HL-60 (cell line): Measurements from ENCODE around the gene PCGF3.

Source experiments
- DNase-seq, 2 experiments: peaks; one replicate each; pipeline ENCODE4 v3.0.0-alpha.2; 2010 to 2020; ENCODE audit warnings: low read depth in 1 of 2, low spot score in 1 of 2
- H3K27ac ChIP-seq: fragments of 250-450 bp; sonication (Bioruptor Pico); replicated peaks from 2 replicates; pipeline ENCODE4 v1.5.1; 2020; ENCODE audit warnings: mild to moderate bottlenecking, moderate library complexity
- H3K27me3 ChIP-seq: fragments of 250-450 bp; sonication (Bioruptor Pico); 2 replicates; pipeline ENCODE4 v1.5.1; 2021; ENCODE audit warnings: mild to moderate bottlenecking, moderate library complexity; ENCODE audit not compliant: insufficient read depth, poor library complexity, severe bottlenecking
- H3K4me3 ChIP-seq: replicated peaks from 2 replicates; pipeline ENCODE4 v1.5.1; 2011; ENCODE audit warnings: mild to moderate bottlenecking, control low read depth, low read length; ENCODE audit not compliant: insufficient read depth
- GABPA ChIP-seq: IDR thresholded peaks from 2 replicates; pipeline ENCODE4 v1.6.1; 2012; ENCODE audit warnings: low read depth
- POLR2AphosphoS5 ChIP-seq: IDR thresholded peaks from 2 replicates; pipeline ENCODE4 v1.6.1; 2012; ENCODE audit warnings: low read depth
- SPI1 ChIP-seq: IDR thresholded peaks from 2 replicates; pipeline ENCODE4 v1.6.1; 2012; ENCODE audit warnings: low read depth, mild to moderate bottlenecking, borderline replicate concordance
- TF ChIP-seq, protein P1 (sequence below): IDR thresholded peaks from one replicate; pipeline ENCODE4 v1.5.1; 2011; ENCODE audit warnings: low read length, control low read depth, inconsistent platforms; ENCODE audit not compliant: insufficient read depth
- TF ChIP-seq, protein P2 (sequence below): IDR thresholded peaks from 2 replicates; pipeline ENCODE4 v1.6.1; 2012; ENCODE audit warnings: low read depth; ENCODE audit not compliant: insufficient replicate concordance

PCGF3 gene

DNA sequence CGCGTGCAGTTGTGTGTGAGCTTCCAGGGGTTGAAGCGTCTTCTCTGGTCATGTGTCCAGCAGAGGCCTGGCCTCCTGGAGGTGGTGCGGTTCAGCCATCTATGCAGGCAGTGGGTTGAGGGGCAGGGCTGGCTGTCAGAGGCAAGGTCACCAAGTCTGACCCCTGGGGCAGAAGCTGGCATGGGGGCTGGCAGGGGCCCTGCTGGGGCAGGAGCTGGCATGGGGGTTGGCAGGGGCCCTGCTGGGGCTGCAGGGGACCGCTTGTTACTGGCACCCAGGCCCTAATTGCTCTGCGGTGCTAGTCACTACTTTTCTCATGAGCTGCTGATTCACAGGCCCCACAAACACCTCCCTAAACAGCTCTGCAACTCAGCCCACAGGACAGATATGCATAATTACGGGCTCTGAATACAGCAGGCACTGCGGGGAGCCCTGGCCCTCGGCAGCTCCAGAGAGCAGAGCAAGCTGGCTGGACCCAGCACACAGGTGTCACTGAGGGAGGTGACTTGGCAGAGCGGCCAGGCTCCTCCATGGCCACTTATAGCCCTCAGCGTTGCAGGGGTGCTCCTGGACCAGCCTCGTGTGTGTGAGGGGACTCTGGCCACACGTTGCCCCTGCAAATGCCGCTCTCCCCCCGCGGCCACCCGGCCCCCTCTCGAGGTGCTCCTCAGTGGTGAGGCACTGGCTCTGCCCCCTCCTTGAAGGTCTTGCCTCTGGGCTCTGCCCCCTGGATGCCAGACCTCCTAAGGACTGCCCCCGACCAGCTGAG is 87.6 kb downstream of the PCGF3 start:
- no peak overlapping the region for H3K27ac ChIP-seq
- no peak for DNase-seq
- no peak overlapping the region for H3K4me3 ChIP-seq
- peaks cover 55% of the 10 kb centered on the region for H3K27me3 ChIP-seq
- TF ChIP-seq, protein P1, sequence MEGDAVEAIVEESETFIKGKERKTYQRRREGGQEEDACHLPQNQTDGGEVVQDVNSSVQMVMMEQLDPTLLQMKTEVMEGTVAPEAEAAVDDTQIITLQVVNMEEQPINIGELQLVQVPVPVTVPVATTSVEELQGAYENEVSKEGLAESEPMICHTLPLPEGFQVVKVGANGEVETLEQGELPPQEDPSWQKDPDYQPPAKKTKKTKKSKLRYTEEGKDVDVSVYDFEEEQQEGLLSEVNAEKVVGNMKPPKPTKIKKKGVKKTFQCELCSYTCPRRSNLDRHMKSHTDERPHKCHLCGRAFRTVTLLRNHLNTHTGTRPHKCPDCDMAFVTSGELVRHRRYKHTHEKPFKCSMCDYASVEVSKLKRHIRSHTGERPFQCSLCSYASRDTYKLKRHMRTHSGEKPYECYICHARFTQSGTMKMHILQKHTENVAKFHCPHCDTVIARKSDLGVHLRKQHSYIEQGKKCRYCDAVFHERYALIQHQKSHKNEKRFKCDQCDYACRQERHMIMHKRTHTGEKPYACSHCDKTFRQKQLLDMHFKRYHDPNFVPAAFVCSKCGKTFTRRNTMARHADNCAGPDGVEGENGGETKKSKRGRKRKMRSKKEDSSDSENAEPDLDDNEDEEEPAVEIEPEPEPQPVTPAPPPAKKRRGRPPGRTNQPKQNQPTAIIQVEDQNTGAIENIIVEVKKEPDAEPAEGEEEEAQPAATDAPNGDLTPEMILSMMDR, result no peak
- TF ChIP-seq SPI1, result no peak
- no peak for TF ChIP-seq POLR2AphosphoS5
- TF ChIP-seq GABPA, result no peak
- TF ChIP-seq, protein P2, sequence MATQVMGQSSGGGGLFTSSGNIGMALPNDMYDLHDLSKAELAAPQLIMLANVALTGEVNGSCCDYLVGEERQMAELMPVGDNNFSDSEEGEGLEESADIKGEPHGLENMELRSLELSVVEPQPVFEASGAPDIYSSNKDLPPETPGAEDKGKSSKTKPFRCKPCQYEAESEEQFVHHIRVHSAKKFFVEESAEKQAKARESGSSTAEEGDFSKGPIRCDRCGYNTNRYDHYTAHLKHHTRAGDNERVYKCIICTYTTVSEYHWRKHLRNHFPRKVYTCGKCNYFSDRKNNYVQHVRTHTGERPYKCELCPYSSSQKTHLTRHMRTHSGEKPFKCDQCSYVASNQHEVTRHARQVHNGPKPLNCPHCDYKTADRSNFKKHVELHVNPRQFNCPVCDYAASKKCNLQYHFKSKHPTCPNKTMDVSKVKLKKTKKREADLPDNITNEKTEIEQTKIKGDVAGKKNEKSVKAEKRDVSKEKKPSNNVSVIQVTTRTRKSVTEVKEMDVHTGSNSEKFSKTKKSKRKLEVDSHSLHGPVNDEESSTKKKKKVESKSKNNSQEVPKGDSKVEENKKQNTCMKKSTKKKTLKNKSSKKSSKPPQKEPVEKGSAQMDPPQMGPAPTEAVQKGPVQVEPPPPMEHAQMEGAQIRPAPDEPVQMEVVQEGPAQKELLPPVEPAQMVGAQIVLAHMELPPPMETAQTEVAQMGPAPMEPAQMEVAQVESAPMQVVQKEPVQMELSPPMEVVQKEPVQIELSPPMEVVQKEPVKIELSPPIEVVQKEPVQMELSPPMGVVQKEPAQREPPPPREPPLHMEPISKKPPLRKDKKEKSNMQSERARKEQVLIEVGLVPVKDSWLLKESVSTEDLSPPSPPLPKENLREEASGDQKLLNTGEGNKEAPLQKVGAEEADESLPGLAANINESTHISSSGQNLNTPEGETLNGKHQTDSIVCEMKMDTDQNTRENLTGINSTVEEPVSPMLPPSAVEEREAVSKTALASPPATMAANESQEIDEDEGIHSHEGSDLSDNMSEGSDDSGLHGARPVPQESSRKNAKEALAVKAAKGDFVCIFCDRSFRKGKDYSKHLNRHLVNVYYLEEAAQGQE, result no peak

DNA sequence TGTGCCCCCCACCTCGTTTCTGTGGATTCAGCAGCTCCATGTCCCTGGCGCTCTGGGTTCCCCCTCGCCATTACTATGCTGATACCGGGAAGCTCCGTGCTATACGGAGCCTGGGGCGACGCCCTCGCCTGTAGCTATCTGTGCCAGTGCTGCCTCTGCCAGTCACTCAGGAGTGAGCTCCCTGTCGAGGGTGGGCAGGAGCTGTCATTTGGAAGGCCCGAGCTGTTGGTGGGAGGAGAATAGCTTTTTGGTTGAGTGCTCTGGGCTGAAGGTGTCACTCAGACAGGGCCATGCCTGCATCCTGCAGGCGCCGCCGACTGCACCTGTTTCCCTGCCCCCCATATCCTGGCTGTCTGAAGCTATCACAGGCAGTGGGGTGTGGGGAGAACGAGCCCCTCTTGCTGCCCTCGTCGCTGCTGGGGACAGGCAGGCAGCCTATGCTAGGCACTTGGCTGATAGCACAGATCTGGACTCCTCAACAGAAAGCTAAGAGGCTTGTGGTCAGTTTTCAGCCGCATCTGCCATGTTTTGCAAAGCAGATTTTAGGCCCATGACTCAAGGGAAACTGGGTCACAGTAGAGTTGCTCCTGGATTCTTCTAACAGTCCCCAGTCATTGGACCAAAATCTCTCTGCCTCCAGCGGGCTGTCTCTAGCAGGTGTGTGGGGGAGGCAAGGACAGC is 88.4 kb downstream of the PCGF3 start:
- DNase-seq, result no peak
- Histone ChIP-seq H3K4me3 (no peak overlapping the region), H3K27ac (no peak overlapping the region), H3K27me3 (peaks cover 52% of the 10 kb centered on the region)
- no peak for TF ChIP-seq GABPA
- no peak for TF ChIP-seq POLR2AphosphoS5
- TF ChIP-seq, protein P1, result no peak
- no peak for TF ChIP-seq SPI1
- TF ChIP-seq, protein P2, result no peak

DNA sequence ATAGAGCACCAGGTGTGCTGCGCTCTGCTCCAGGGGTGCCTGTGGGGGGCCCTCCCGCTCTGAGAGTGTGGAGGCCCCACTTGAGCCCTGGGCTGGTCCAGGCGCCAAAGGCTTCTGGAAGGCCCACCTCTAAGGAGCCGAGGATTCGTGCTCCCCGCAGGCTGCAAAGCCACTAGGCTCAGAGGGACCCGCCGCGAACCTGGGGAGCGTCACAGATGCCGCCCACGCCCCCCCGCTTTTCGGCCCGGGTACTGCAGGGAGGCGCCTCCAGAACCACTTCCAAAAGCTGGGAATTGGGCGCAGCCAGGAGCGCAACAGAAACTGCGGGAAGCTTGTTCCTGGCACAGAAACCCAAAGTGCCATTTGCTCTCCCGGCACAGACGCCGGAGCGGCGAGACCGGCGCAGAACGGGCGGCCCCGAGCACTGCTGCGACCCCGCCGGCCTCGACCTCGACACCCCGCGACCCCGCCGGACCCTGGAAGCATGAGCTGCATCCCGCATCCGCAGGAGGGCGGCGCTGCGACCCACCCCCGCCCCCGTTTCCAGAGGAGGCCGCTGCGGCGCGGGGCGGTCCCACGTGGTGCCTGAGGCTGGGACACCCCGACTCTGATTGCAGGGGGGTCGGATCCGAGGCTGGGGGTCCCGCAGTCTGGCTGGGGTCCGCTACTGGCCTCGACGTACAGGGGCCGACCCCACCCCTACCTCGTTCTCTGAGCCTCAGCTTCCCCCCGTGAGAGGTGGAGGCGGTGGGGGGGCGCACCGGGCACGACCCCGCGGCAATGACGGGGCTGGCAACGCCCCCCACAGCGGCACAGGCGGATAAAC is 89.5 kb downstream of the PCGF3 start:
- Histone ChIP-seq H3K27ac (no peak overlapping the region), H3K27me3 (peaks cover 52% of the 10 kb centered on the region), H3K4me3 (no peak overlapping the region)
- DNase-seq, result no peak
- TF ChIP-seq, protein P1, result no peak
- TF ChIP-seq, protein P2, result no peak
- TF ChIP-seq GABPA (no peak), POLR2AphosphoS5 (no peak), SPI1 (no peak)
